Stomach (tissue), 4 donors: ENCODE measurements around the gene TMEM141.

Experiments
- EP300 ChIP-seq: sonication (generic); formaldehyde crosslinking; IDR thresholded peaks from one replicate; pipeline ENCODE4 v1.6.1; 2017; ENCODE audit warnings: antibody characterized with exemption
- POLR2A ChIP-seq, 4 donors: fragments of 450-650 bp; IDR thresholded peaks; one replicate each; pipeline ENCODE4 v1.6.1; 2016; ENCODE audit warnings: antibody characterized with exemption in 4 of 4, control low read depth in 2 of 4, mild to moderate bottlenecking in 1 of 4, moderate library complexity in 1 of 4
- POLR2AphosphoS5 ChIP-seq, 3 donors: sonication (generic); formaldehyde crosslinking; IDR thresholded peaks; one replicate each; pipeline ENCODE4 v1.6.1; 2016; ENCODE audit warnings: antibody characterized with exemption in 3 of 3
- TF ChIP-seq, protein P1 (sequence below), 7 experiments: fragments of 450-650 bp in 4 of 7; fragments of 200-600 bp in 3 of 7; sonication (generic) in 3 of 7; IDR thresholded peaks; one replicate each; pipeline ENCODE4 v1.5.1; 2016 to 2019; ENCODE audit warnings: antibody characterized with exemption in 7 of 7, control low read depth in 2 of 7, mild to moderate bottlenecking in 1 of 7

- TF ChIP-seq, protein P1, sequence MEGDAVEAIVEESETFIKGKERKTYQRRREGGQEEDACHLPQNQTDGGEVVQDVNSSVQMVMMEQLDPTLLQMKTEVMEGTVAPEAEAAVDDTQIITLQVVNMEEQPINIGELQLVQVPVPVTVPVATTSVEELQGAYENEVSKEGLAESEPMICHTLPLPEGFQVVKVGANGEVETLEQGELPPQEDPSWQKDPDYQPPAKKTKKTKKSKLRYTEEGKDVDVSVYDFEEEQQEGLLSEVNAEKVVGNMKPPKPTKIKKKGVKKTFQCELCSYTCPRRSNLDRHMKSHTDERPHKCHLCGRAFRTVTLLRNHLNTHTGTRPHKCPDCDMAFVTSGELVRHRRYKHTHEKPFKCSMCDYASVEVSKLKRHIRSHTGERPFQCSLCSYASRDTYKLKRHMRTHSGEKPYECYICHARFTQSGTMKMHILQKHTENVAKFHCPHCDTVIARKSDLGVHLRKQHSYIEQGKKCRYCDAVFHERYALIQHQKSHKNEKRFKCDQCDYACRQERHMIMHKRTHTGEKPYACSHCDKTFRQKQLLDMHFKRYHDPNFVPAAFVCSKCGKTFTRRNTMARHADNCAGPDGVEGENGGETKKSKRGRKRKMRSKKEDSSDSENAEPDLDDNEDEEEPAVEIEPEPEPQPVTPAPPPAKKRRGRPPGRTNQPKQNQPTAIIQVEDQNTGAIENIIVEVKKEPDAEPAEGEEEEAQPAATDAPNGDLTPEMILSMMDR (IDR thresholded peaks at IDR 0.05) = peak in 6 of 7 experiments; percentile 22 to 95 (median 94)
- TF ChIP-seq POLR2AphosphoS5 (IDR thresholded peaks at IDR 0.05) (peak in 2 of 3 donors; percentile 7 to 53), POLR2A (IDR thresholded peaks at IDR 0.05) (no peak), EP300 (no peak)
These were observed 552 bp downstream of the TMEM141 start for GRCh38 chr9:136791516-136792276.
